ENCODE measurements around the gene DUOX1. TPM values are rescaled to one million over a fixed set of nuclear protein-coding genes. Genes with fewer than 3 reads are reported as not detected.

Gene DUOX1
- total and polyA plus RNA-seq, 4 donors, result 0.02 to 0.94 (median 0.08) TPM; not detected in 1

DNA sequence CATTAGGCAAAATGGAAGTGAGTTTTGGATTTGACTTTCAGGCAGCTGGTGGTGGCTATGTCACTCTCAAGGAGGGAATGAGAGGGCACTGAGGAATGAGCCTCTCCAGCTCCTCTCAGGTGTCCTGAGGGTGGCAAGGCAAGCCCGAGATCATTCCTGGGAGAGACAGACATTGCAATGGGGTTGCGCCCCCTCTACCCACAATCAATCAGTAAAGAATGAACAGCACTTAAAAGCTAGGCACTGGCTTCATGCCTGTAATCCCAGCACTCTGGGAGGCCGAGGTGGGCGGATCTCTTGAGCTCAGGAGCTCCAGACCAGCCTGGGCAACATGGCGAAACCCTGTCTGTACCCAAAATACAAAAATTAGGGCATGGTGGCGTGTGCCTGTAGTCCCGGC, 72.1 kb downstream of the DUOX1 start:
- WGBS, result 95% methylated on average over 7 of the region's 7 CpGs

More for the DNA sequence above, 72.1 kb downstream of the DUOX1 start:
- no peaks in the 10 kb centered on the region for H3K9me3 ChIP-seq (ENCODE audit: control insufficient read depth in 4 of 4, low read length in 3 of 4)
- H3K4me1 ChIP-seq (ENCODE audit: control insufficient read depth in 4 of 4, insufficient read depth in 4 of 4, low read length in 3 of 4), result peaks cover 3 to 34% (median 17%) of the 10 kb centered on the region in 4 donors
- no peak overlapping the region for H3K4me3 ChIP-seq (ENCODE audit: low read depth in 1 of 3, low read length in 3 of 3)
- no peak overlapping the region for H3K9ac ChIP-seq (ENCODE audit: low read depth in 1 of 2, low read length in 2 of 2)
- no peaks in the 10 kb centered on the region for H3K36me3 ChIP-seq (ENCODE audit: control insufficient read depth in 4 of 4, insufficient read depth in 3 of 4, low read depth in 1 of 4, low read length in 3 of 4)
- DNase-seq (ENCODE audit: low spot score), result no peak
- H3K27ac ChIP-seq (ENCODE audit: low read depth in 1 of 2, low read length in 2 of 2), result no peak overlapping the region
- no peaks in the 10 kb centered on the region for H3K27me3 ChIP-seq (ENCODE audit: control insufficient read depth in 4 of 4, insufficient read depth in 4 of 4, low read length in 3 of 4)
- TF ChIP-seq SP1 (IDR thresholded peaks at IDR 0.05), result no peak
- TF ChIP-seq, protein P1, sequence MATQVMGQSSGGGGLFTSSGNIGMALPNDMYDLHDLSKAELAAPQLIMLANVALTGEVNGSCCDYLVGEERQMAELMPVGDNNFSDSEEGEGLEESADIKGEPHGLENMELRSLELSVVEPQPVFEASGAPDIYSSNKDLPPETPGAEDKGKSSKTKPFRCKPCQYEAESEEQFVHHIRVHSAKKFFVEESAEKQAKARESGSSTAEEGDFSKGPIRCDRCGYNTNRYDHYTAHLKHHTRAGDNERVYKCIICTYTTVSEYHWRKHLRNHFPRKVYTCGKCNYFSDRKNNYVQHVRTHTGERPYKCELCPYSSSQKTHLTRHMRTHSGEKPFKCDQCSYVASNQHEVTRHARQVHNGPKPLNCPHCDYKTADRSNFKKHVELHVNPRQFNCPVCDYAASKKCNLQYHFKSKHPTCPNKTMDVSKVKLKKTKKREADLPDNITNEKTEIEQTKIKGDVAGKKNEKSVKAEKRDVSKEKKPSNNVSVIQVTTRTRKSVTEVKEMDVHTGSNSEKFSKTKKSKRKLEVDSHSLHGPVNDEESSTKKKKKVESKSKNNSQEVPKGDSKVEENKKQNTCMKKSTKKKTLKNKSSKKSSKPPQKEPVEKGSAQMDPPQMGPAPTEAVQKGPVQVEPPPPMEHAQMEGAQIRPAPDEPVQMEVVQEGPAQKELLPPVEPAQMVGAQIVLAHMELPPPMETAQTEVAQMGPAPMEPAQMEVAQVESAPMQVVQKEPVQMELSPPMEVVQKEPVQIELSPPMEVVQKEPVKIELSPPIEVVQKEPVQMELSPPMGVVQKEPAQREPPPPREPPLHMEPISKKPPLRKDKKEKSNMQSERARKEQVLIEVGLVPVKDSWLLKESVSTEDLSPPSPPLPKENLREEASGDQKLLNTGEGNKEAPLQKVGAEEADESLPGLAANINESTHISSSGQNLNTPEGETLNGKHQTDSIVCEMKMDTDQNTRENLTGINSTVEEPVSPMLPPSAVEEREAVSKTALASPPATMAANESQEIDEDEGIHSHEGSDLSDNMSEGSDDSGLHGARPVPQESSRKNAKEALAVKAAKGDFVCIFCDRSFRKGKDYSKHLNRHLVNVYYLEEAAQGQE (IDR thresholded peaks at IDR 0.05), result no peak
- no peak for TF ChIP-seq RAD21 (IDR thresholded peaks at IDR 0.05)
- TF ChIP-seq FOXA1 (IDR thresholded peaks at IDR 0.05), result no peak
- TF ChIP-seq HNF4G (IDR thresholded peaks at IDR 0.05), result no peak
- TF ChIP-seq, protein P2, sequence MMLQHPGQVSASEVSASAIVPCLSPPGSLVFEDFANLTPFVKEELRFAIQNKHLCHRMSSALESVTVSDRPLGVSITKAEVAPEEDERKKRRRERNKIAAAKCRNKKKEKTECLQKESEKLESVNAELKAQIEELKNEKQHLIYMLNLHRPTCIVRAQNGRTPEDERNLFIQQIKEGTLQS (IDR thresholded peaks at IDR 0.05), result no peak
- TF ChIP-seq, protein P3, sequence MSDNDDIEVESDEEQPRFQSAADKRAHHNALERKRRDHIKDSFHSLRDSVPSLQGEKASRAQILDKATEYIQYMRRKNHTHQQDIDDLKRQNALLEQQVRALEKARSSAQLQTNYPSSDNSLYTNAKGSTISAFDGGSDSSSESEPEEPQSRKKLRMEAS (IDR thresholded peaks at IDR 0.05), result no peak
- TF ChIP-seq, protein P4, sequence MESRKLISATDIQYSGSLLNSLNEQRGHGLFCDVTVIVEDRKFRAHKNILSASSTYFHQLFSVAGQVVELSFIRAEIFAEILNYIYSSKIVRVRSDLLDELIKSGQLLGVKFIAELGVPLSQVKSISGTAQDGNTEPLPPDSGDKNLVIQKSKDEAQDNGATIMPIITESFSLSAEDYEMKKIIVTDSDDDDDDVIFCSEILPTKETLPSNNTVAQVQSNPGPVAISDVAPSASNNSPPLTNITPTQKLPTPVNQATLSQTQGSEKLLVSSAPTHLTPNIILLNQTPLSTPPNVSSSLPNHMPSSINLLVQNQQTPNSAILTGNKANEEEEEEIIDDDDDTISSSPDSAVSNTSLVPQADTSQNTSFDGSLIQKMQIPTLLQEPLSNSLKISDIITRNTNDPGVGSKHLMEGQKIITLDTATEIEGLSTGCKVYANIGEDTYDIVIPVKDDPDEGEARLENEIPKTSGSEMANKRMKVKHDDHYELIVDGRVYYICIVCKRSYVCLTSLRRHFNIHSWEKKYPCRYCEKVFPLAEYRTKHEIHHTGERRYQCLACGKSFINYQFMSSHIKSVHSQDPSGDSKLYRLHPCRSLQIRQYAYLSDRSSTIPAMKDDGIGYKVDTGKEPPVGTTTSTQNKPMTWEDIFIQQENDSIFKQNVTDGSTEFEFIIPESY (IDR thresholded peaks at IDR 0.05), result no peak
- TF ChIP-seq RXRA (IDR thresholded peaks at IDR 0.05), result no peak
- TF ChIP-seq NR2F2 (IDR thresholded peaks at IDR 0.05), result no peak
- no peak for TF ChIP-seq GABPA (IDR thresholded peaks at IDR 0.05 in 1 of 2, conservative IDR thresholded peaks at IDR 0.05 in 1 of 2)
- no peak for TF ChIP-seq FOXA2 (IDR thresholded peaks at IDR 0.05)
- TF ChIP-seq EGR1 (IDR thresholded peaks at IDR 0.05; ENCODE audit: low read depth in 2 of 2), result no peak
- TF ChIP-seq YY1 (IDR thresholded peaks at IDR 0.05), result no peak
- TF ChIP-seq, protein P5, sequence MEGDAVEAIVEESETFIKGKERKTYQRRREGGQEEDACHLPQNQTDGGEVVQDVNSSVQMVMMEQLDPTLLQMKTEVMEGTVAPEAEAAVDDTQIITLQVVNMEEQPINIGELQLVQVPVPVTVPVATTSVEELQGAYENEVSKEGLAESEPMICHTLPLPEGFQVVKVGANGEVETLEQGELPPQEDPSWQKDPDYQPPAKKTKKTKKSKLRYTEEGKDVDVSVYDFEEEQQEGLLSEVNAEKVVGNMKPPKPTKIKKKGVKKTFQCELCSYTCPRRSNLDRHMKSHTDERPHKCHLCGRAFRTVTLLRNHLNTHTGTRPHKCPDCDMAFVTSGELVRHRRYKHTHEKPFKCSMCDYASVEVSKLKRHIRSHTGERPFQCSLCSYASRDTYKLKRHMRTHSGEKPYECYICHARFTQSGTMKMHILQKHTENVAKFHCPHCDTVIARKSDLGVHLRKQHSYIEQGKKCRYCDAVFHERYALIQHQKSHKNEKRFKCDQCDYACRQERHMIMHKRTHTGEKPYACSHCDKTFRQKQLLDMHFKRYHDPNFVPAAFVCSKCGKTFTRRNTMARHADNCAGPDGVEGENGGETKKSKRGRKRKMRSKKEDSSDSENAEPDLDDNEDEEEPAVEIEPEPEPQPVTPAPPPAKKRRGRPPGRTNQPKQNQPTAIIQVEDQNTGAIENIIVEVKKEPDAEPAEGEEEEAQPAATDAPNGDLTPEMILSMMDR (IDR thresholded peaks at IDR 0.05; ENCODE audit: low read depth, low read length, missing input control), result no peak
- no peak for TF ChIP-seq TAF1 (conservative IDR thresholded peaks at IDR 0.05)
- TF ChIP-seq HNF4A (conservative IDR thresholded peaks at IDR 0.05), result no peak
- TF ChIP-seq JUND (IDR thresholded peaks at IDR 0.05), result no peak
